OCI-M1 (cell line): ENCODE data around the gene DOCK8.
A peak's percentile ranks its signal among the peaks of the same experiment; 100 is the strongest.

Experiments
- DNase-seq: peaks from one replicate; lab custom pipeline; 2025; lab: John Stamatoyannopoulos, UW

The DOCK8 gene

DNA sequence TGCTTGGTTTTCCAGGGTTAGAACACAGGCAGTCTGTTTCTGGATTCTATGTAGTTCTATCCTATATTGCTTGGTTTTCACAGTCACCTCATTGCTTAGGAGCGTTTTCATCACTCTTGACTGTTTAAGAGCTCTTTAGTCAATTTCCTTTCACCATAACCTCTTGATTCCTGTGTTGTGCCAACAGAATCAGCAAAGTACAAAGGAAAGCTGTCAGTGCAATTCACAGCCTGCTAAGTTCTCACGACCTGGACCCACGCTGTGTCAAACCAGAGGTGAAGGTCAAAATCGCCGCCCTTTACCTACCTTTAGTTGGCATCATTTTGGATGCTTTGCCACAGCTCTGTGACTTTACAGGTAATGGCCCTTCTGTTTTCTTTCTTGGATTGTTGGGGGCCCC is 199.9 kb downstream of the DOCK8 start:
- no peak for DNase-seq

GRCh38 chr9:419571-420171 is 205.0 kb downstream of the DOCK8 start:
- DNase-seq: no peak

GRCh38 chr9:421896-422295 is 207.2 kb downstream of the DOCK8 start:
- DNase-seq: no peak

- DNase-seq: no peak
These were observed 211.6 kb downstream of the DOCK8 start for GRCh38 chr9:426264-426663.

- no peak for DNase-seq
These were observed 212.3 kb downstream of the DOCK8 start for GRCh38 chr9:426976-427375.

GRCh38 chr9:431701-432100 is 217.0 kb downstream of the DOCK8 start:
- no peak for DNase-seq

DNA sequence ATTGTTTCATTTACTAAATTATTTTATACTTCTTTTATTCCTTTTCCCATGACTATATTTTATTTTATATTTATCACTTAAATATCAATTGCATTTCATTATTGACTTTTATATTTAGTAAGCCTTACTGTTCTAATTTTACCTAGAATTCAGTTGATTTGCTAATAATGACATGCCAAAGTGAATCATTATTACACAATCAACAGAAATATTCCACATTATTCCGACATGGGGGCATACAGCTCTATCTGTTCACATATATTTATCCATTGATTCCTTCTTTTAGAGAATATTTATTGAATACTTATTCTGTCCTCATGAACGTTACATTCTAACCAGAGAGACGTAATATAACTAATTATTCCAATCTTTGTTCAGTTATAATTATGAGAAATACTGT is 221.8 kb downstream of the DOCK8 start:
- no peak for DNase-seq

DNA sequence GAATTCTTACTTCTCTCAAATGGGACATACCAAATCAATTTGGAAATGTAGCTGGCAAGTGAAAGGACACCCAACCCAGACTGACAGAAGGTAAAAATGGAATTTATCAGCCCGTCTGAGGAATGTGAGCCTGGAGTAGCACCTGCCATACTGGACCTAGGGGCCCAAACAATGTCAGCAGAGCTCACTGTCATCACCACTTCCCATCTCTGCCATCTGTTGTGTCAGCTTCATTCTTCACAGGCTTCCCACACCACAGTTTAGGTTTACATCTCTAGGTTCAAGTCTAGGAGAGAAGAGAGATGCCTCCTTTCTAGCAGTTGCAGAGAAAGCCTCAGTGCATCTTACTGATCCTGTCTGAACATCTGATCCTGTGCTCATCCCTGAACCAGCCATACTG is 222.4 kb downstream of the DOCK8 start:
- DNase-seq: no peak

- no peak for DNase-seq
These were observed 222.9 kb downstream of the DOCK8 start for GRCh38 chr9:437574-438001.

DNA sequence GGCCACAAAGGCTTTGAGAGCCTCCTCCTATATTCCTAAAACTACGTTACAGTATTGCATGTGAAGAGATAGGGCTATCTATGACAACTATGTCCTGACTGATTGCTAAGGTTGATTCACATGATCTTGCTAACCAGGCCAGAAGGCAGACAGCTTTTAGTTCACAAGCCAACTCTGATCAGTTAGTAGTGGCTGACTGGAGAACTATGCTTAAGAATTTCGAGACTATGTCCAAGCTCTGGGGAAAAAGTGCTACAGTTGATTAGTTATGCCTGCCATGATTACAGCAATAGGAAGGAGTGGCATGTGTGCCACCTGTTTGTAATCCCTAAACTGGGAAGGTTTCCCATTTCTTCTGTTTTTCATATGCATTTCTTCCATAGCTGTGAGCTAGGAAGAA is 223.4 kb downstream of the DOCK8 start:
- DNase-seq: no peak

GRCh38 chr9:438961-439768 is 224.5 kb downstream of the DOCK8 start:
- no peak for DNase-seq

- no peak for DNase-seq
These were observed 226.5 kb downstream of the DOCK8 start for GRCh38 chr9:441126-441525.

- no peak for DNase-seq
These were observed 229.9 kb downstream of the DOCK8 start for GRCh38 chr9:444528-444927.

GRCh38 chr9:445033-445432 is 230.4 kb downstream of the DOCK8 start:
- DNase-seq: peak; percentile 1

- DNase-seq: no peak
These were observed 231.5 kb downstream of the DOCK8 start for GRCh38 chr9:446074-446699.

- peak; percentile 4 for DNase-seq
These were observed 232.8 kb downstream of the DOCK8 start for GRCh38 chr9:447230-448025.

DNA sequence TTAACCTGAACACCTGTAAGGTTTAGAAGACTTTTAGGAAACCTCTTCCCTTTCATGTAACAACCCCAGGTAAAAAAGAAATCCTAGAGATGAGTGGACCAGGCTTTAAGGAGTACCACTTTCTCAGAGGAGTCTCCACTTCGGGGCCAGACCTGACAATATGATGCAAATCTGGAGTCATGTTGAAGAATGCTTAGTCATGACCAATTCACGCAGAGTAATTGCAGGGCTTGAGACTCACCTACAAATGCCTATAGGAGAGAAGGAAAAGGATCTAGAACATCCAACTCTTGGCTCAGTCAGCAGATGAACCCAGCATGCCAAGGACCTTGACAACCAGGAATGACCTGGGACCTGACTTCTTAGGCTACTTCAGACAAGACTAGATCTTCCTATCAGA is 235.4 kb downstream of the DOCK8 start:
- DNase-seq: no peak

DNA sequence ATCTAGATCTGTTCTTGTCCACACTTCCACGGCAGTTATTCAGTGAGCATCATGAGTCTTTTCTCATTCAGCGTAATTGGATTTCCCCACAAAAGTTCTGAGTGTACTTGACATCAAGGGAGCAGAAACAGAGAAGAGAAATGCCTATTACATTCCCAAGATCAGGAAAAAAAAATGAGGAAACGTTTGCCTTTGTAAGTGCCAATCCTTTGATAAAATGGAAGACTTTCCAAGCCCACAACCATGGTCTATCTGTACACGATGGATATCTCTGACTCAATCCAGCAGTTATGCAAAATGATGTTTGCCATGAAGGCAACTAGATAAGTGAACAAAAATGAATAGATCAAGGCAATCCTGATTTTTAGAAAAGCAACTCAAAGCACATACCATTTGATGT is 235.9 kb downstream of the DOCK8 start:
- DNase-seq: no peak

DNA sequence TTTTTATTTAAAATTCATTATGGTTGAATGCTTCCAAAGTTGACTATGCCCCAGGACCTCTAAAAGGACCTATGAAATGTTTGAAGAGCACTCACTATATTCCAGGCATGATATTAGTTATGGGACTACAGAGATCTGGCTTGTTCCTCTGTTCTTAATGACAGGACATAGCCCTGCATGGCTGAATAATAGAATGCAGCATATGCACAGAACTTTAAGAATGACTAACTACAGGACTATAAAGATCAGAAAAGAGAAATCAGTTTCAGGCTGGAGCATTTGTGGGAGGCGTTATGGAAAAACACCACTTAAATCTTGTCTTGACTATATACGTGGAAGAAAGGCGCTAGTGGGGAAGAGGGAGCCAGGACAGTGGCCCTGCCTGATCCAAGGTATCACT is 239.2 kb downstream of the DOCK8 start:
- no peak for DNase-seq

GRCh38 chr9:456365-456764 is 241.7 kb downstream of the DOCK8 start:
- DNase-seq: no peak

- DNase-seq: no peak
These were observed 243.9 kb downstream of the DOCK8 start for GRCh38 chr9:458590-458989.
